CD4-positive, alpha-beta T cell treated with Interleukin-4 for 1 hour (primary cell): ENCODE results near the gene YKT6.
"Not testable (repeated sequence)": the region's sequence is repeated elsewhere in the genome, so short reads cannot be mapped to it uniquely, and the experiment has no call there.

ENCODE experiments used
- DNase-seq, 2 donors: peaks; one replicate each; pipeline ENCODE4 v3.0.0-alpha.2; 2020 to 2022

The YKT6 gene

GRCh38 chr7:44172803-44173424 lies 27.9 kb upstream of the YKT6 start:
- DNase-seq, result no peak

DNA sequence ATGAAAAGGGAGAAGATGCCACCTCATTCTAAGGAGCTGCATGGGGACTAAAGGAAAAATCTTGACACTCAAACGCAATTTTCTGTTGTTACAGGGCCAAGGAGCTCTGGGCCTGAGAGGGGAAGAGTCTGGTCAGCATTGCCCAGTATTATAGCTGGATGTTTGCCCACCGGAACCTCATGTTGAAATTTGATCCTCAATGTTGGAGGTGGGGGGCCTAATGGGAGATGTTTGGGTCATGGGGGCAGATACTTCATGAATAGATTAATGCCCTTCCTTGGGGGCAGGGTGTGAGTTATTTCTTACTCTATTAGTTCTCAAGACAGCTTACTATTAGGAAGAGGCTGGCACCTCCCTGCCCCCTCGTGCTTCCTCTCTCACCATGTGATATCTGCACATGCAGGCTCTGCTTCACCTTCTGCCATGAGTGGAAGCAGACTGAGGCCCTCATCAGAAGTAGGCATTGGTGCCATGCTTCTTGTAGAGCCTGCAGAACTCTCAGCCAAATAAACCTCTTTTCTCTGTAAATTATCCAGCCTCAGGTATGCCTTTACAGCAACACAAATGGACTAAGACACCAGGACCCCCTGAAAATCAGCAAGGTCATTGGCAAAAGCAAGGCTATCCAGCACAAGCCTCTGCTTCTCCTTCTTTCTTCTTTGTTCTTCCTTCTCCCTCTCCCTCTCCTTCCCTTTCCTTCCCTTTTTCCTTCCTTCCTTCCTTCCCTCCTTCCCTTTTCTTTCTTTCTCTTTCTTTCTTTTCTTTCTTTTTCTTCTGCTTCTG lies 26.7 kb upstream of the YKT6 start:
- no peak for DNase-seq

DNA sequence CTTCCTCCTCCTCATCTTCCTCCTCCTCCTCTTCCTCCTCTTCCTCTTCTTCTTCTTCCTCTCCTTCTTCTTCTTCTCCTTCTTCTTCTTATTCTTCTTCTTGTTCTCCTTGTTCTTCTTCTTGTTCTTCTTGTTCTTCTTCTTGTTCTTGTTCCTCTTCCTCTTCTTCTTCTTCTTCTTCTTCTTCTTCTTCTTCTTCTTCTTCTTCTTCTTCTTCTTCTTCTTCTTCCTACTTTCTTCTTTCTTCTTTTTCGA lies 26.2 kb upstream of the YKT6 start:
- DNase-seq, result not testable (repeated sequence)

DNA sequence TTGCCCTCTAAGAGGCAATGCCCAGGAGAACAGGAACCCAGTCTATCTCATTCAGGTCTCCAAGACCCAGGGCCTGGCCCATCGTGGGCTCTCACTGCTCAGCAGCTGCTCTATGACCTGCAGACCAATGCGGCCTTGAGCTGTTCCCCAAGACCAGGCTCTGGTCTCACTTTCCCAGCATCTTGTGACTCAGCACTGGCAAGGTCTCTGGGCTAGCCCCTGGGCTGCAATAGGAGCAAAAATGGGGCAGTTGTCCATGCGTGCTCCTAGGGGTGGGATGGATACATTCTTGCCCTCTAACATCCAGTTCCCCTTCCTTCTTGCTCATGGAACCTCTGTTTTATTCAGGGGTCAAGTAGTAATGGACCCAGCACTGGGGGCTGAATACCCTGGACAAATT lies 25.0 kb upstream of the YKT6 start:
- no peak for DNase-seq

GRCh38 chr7:44176486-44176885 lies 24.3 kb upstream of the YKT6 start:
- no peak for DNase-seq

GRCh38 chr7:44177570-44178131 lies 23.1 kb upstream of the YKT6 start:
- no peak for DNase-seq

DNA sequence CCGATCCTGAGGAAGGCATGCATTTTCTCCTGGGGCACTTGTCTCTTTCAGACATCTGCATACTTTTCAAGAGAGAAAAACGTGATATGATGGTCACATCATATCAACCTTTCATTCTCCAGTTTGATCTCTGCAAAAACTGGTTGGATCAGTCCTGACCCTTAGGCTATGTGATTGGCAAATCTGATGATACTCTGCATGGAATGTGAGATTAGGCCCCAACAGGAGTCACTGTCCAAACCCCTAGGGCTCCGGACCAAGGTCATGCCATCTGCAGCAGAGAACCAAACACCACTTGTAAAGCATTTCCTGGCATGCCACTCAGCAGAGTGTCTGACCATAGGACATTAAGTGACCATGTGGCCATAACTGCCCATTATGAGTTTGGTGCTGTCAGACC lies 20.1 kb upstream of the YKT6 start:
- DNase-seq, result no peak

DNA sequence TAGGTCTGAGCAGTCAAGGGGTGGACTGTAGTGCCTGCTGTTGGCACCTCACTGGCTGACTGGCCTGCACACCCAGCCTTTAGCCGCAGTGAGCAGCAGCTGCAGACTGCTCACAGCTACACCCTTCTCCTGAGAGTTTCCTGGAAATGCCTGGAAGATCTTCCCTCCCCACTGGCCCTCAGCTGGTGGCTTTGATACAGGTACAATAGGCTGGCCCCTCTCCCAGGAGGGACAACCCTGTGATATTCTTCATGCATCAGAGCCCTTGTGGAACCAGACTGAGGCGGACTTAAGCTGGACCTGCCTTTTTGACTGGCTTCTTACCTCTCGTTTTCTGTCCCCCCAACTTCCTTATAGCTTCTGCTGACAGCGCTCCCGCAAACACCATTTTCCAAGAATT lies 18.0 kb upstream of the YKT6 start:
- no peak for DNase-seq

DNA sequence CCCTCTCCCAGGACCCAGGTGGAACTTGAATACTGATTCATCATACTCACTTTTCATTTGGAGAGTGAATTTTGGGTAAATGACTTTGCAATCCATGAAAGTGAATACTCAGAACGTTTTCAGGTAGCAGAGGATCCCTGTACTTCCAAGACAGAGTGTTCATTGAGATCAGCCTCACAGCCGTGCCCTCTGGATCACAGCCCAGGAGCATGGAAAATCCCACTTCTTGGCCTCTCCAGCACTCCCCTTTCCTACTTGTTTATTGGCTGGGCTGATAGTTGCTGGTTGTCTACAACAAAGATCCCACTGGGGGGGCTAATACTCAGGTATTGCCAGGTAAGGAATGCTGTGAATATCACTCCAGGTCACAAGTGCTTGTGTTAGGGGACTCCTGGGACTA lies 17.4 kb upstream of the YKT6 start:
- DNase-seq, result no peak

DNA sequence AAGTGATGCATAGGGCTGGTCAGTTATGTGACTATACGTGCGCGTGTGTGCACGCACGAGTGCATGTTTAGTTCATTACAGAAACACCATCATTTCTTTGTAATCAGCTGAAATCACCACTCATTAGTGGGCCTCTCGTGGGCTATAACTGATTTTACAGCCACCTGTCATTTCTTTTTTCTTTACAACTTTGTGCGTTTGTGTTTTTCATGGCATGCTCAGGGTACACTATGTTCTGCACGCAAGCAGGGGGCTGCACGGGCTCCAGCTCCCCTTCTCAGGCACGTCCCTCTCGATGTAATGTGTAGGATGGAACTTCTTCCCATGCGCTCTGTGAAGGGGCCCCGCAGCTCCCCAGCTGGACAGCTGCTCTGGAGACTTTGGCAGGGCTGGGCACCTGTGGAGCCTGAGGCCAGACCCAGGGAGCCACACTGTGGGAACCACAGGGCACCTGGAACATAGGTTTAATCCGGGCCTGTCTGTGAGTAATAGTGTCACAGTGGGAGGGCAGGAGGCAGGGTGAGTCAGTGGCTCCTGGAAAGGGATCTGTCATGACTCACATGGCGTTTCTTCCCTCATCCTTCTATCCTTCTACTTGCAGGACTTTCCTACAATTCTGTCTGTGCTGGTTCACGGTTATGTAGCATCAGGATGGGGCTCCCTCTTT lies 16.4 kb upstream of the YKT6 start:
- no peak for DNase-seq

DNA sequence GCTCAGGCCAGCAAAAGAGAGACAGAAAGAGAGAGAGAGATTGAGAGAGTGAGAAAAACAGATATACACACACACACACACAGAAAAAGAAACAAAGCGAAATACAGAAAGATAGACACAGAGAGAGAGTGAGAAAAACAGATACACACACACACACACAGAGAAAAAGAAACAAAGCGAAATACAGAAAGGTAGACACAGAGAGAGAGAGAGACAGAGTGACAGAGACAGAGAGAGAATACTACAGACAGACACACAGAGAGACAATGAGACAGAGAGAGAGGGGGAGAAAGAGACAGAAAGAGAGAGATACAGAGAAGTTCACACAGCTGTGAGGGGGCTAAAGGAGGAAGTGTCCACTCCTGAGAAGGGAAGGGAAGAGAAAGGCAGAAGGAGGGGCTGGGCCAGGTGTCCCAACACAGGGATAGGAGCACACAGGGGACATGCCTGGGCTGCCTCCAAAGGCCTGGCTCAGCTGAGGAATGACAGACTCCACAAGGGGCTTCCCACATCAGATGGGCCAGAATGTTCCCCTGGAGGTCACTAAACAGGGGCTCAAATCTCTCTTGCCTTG lies 15.8 kb upstream of the YKT6 start:
- DNase-seq, result no peak

DNA sequence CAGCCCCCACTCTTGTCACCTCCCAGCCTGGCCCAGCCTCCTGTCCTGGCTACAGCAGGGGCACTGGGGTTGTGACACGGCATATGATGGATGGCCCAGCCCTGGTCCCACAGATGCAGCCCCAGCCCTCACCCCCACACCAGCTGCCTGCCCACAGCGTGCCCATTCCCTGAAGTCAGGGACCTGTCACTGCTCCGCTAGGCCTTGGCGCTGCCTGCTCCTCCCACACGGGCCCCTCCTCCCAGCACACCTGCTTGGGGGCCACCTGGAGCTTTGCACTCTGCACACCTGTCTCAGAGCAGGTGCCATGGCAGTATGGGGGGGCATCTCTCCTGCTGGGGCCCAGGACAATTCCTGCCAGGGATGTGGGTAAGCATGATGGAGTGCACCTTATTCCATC lies 15.0 kb upstream of the YKT6 start:
- DNase-seq, result no peak

- DNase-seq, result no peak
These were observed 14.0 kb upstream of the YKT6 start for GRCh38 chr7:44186736-44187135.

DNA sequence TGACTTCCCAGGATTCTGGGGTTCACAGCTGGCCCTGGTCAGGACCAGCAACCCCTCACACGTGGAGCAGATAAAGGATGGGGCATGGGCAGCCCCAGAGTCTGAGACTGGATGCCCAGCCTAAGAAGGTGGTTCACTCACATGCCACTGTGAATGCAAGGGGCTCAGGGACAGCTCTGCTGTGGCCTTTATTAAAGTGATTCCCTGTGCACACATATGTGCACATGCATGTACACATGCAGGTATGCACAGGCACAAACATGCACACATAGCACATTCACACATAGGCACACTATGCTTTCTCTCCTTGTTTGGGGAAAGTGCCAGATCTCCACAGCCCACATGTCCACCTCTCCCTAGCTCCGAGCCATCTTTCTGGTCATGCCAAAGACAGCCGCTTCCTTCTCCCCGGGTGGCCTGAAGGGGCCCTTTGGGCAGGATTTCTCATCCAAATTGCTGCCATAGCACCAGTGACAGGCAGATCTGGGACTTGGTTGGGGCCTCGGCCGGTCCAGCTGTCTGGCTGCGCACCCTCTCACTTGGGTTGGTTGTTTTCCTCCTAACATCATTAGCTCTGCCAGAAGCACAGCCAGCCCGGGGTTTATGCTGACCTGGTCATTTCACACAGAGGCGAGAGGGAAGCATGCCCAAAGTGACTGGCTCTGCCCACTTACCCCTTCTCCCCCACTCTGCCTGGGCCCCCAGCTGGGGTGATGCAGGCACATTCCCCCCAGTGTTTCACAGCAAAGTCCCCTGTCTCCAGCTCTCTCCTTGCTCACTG lies 13.0 kb upstream of the YKT6 start:
- no peak for DNase-seq

DNA sequence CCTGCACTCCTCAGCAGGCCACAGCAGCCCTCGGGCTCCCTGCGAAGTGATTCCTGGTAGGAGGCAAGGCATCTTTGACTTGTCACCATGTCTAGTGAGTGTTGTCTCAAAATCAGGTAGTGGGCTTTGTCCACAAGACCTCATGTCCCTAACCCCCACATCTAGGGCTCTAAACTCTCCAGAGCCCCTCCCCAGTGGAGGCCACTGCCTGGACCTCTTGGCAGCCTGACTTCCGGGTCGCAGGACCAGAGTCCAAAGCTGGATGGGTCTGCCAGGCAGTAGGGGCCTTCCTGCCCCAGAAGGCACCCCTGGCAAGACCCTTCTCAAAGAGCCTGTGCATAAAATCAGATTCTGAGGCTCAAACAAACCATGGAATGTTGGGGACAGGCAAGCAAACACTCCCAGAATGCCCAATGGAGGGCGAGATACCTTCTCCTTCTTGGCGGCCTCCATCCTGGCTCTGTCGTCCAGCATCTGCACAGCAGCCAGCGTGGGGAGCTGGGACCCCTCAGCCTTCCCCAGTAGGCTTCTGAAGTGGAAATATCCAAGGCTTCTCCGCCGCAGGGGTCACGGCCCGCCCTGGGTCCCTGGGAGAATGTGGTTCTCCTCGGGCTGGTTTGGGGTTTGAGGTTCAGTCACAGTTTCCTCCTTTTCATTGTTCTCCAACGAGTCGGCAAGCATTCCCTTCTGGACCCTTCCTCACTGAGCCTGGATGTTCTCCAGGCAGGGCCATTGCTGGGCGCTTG lies 12.1 kb upstream of the YKT6 start:
- no peak for DNase-seq

DNA sequence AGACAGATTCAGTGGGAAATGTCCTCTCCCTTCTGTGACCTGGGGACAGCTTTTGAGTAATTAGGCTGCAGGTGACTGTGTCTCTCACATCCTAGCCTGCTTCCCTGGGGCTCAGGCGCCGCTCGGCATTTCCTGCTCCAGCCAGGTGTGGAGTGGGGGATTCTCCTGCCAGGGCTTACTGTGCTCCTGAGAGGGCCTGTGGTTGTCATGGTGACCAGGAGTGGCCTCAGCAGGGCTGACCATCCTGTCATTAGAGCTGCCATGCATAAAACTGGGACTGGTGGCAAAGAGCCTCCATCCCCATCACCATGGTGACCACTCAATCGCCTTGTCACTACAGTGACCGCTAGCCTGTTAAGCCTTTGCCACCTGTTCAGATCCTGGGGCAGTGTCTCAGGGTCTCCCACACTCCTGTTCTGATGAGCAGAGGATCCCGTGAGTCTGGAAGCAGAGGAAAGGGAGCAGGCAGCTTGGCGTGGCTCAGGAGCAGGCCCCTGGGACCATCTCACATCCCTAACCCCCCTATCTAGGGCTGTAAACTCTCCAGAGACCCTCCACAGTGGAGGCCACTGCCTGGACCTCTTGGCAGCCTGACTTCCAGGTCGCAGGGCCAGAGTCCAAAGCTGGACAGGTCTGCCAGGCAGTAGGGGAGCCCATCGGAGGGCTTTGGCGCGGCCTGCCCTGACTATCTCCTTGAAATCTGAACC lies 11.3 kb upstream of the YKT6 start, which contains the start of gene GCK:
Gene GCK, minus strand, starts transcription at position 154 of the 707 bp plus-strand sequence. CDS start 486 bp downstream, outside the sequence.
- DNase-seq, result no peak

DNA sequence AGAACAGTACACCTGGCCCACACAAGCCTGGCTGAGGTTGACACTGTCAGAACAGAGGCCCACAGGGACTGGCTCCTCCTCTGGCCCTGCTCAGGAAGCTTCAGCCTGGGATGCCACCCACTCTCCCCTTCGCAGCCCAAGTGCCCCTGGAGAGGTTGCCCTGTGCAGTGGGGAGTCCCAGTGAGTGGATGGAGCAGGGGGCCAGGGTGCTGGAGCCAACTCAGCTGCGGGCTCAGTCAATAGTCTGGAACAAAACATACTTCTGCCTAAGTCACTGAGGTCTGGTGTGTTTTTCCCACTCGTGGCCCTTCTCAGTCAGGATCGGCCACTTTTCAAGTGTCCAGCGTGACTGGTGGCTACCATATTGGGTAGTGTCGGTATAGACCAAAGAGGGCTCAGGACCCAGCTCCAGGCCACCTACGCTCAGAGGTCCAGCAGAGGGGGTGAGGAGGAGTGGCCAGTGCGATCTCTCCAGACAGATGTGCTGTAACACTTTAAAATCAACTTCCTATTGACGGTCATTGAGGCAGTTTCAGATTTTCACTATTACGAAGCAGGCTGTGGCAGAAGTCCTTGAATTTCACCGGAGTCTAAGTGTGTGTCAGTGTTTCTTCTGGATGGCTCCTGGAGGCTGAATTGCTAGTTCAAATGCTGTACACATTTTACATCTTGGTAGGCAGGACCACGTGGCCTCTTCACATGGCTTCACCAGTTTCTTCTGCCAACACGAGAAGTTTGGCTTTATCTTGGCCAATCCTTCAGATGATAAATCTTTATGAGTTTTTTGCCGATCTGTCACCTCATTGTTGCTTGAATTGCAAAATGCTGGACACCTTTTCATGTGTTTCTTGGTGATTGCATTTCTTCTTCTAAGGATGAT lies 10.5 kb upstream of the YKT6 start:
- DNase-seq, result no peak

DNA sequence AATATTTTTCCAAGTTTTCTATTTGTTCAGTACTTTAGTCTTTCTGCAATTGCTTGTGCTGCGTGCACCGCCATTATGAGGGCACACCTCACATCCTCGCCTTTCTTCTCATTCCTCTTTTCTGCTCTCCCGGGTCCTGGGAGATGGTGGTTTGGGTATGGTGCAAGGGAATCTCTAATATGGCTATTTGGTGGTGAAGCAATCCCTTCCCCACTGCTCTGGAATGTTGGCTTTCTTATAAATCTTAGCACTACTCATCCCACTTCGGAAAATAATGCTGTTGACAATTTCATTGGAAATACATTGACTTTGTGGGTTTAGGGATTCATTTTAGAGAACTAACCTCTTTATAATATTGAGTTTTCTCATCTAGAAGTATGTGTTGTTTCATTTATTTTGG lies 9.6 kb upstream of the YKT6 start:
- no peak for DNase-seq

- no peak for DNase-seq
These were observed 7.6 kb upstream of the YKT6 start for GRCh38 chr7:44193011-44193802.

DNA sequence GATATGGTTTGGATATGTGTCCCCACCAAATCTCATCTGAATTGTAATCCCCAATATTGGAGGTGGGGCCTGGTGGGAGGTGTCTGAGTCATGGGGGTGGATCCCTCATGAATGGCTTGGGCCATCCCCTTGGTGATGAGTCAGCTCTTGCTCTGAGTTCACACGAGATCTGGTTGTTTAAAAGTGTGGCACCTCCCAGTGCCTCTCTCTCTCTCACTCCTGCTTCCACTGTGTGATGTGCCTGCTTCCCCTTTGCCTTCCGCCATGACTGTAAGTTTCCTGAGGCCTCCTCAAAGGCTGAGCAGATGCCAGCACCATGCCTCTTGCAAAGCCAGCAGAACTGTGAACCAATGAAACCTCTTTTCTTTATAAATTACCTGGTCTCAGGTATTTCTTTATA lies 6.7 kb upstream of the YKT6 start:
- DNase-seq, result no peak
